Mesendoderm (in vitro differentiated cells): ENCODE results near the gene TGFBI.

Experiments used
- DNase-seq: peaks from one replicate; pipeline ENCODE4 v3.0.0; 2013
- H2AK5ac ChIP-seq: 2 replicates; pipeline ENCODE4 v1.6.1; 2013; ENCODE audit warnings: low read length, inconsistent platforms
- H2BK120ac ChIP-seq: 2 replicates; pipeline ENCODE4 v1.6.1; 2013; ENCODE audit warnings: low read depth, mild to moderate bottlenecking, low read length, moderate library complexity, mixed read lengths
- H2BK15ac ChIP-seq: replicated peaks from 2 replicates; pipeline ENCODE4 v1.6.1; 2013; ENCODE audit warnings: low read depth, mild to moderate bottlenecking, moderate library complexity
- H2BK5ac ChIP-seq: 2 replicates; pipeline ENCODE4 v1.6.1; 2013; ENCODE audit warnings: low read length, inconsistent platforms
- H3K18ac ChIP-seq: 2 replicates; pipeline ENCODE4 v1.6.1; 2013; ENCODE audit warnings: mild to moderate bottlenecking, low read length, mixed read lengths
- H3K23ac ChIP-seq: one replicate; pipeline ENCODE4 v1.6.1; 2013; ENCODE audit warnings: low read length
- H3K27ac ChIP-seq: 2 replicates; pipeline ENCODE4 v1.5.1; 2013; ENCODE audit warnings: low read depth, mild to moderate bottlenecking, inconsistent platforms, low read length, moderate library complexity
- H3K27me3 ChIP-seq: 2 replicates; pipeline ENCODE4 v1.6.1; 2013; ENCODE audit warnings: low read length, control low read depth, mild to moderate bottlenecking, inconsistent platforms; ENCODE audit not compliant: insufficient read depth, poor library complexity
- H3K36me3 ChIP-seq: 2 replicates; pipeline ENCODE4 v1.6.1; 2013; ENCODE audit warnings: low read length, inconsistent platforms; ENCODE audit not compliant: control insufficient read depth, insufficient read depth
- H3K4ac ChIP-seq: one replicate; pipeline ENCODE4 v1.6.1; 2013; ENCODE audit warnings: low read depth, mild to moderate bottlenecking, low read length, moderate library complexity
- H3K4me1 ChIP-seq: 2 replicates; pipeline ENCODE4 v1.6.1; 2013; ENCODE audit warnings: low read depth, low read length, inconsistent platforms; ENCODE audit not compliant: control insufficient read depth
- H3K4me2 ChIP-seq: 2 replicates; pipeline ENCODE4 v1.6.1; 2013; ENCODE audit warnings: low read length
- H3K4me3 ChIP-seq: 2 replicates; pipeline ENCODE4 v1.5.1; 2013; ENCODE audit warnings: mild to moderate bottlenecking, low read length
- H3K56ac ChIP-seq: one replicate; pipeline ENCODE4 v1.6.1; 2013; ENCODE audit warnings: low read length
- H3K79me1 ChIP-seq: 2 replicates; pipeline ENCODE4 v1.6.1; 2013; ENCODE audit warnings: low read length, inconsistent platforms
- H3K79me2 ChIP-seq: 2 replicates; pipeline ENCODE4 v1.6.1; 2013; ENCODE audit warnings: mild to moderate bottlenecking, low read length; ENCODE audit not compliant: control insufficient read depth, insufficient read depth
- H3K9ac ChIP-seq: 2 replicates; pipeline ENCODE4 v1.6.1; 2013; ENCODE audit warnings: low read length, inconsistent platforms
- H4K5ac ChIP-seq: one replicate; pipeline ENCODE4 v1.6.1; 2013; ENCODE audit warnings: low read length
- H4K8ac ChIP-seq: one replicate; pipeline ENCODE4 v1.6.1; 2013; ENCODE audit warnings: low read depth, mild to moderate bottlenecking, control low read depth, low read length, moderate library complexity
- WGBS: extraction: QIAGEN DNeasy Blood & Tissue Kit; methylation state at CpG from one replicate; pipeline ENCODE4 v1.1.7; 2013; ENCODE audit warnings: low lambda C conversion rate, missing lambda C conversion rate; ENCODE audit not compliant: insufficient coverage; ENCODE audit errors: extremely low coverage; 5-methylcytosine and 5-hydroxymethylcytosine counted together

Gene TGFBI

DNA sequence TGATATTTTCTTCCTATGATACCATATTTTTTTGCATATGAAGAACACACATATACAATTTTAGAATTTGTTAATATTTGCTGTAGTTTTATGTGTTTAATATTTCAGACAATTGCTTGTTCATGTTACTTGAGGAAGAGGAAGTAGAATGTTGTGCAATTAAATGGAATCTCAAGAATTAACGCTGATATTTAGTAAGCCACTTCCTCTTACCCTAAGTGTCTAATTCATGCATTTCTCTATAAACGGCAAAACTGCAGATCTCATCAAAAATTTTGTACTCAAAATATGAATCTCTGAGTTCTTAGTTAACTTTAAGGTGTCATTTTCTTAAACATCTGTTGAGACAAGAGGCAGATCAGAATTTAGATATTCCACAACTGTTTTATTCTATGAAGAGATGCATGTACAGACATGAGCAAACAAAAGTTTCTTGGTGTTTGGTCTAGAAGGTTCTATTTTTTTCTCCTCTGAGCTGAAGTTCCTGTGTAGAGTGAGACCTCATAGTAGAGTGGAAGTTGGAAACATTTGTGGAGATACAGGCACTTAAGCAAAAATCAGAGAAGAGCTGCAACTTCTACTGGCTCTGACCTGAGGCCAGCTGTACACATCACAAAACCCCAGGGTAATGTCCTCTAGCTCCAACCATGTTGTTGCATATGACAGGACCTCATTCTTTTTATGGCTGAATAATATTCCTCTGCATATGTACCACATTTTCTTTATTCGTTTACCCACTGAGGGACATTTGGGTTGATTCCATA, 16.6 kb upstream of the TGFBI start:
- H3K4me1 ChIP-seq = no peaks in the 10 kb centered on the region
- H3K27me3 ChIP-seq = no peaks in the 10 kb centered on the region
- H2BK120ac ChIP-seq = no peak overlapping the region
- H2AK5ac ChIP-seq = no peak overlapping the region
- no peak overlapping the region for H4K8ac ChIP-seq
- H3K4ac ChIP-seq = no peak overlapping the region
- H3K79me1 ChIP-seq = no peaks in the 10 kb centered on the region
- DNase-seq = no peak
- WGBS = no CpG with 5 or more reads among the region's 3 CpGs
- no peak overlapping the region for H2BK15ac ChIP-seq
- H3K36me3 ChIP-seq = no peaks in the 10 kb centered on the region
- no peaks in the 10 kb centered on the region for H3K79me2 ChIP-seq
- H3K18ac ChIP-seq = no peak overlapping the region
- no peak overlapping the region for H3K23ac ChIP-seq
- H3K4me2 ChIP-seq = no peak overlapping the region
- no peak overlapping the region for H4K5ac ChIP-seq
- H3K56ac ChIP-seq = no peak overlapping the region
- H3K9ac ChIP-seq = no peak overlapping the region
- no peak overlapping the region for H2BK5ac ChIP-seq
- no peak overlapping the region for H3K27ac ChIP-seq
- no peak overlapping the region for H3K4me3 ChIP-seq

DNA sequence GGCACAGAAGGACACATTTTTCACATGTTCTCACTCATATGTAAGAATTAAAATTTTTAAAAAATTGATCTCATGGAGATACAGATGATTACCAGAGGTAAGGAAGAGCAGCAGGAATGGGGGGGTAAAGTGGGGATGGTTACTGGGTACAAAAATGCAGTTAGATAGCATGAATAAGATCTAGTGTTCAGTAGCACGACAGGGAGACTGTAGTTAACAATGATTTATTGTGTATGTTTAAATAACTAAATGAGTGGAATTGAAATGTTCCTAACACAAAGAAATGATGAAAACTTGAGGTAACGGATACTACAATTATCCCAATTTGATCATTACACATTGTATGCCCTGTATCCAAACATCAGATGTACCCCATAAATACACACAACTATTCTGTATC, 15.2 kb upstream of the TGFBI start:
- Histone ChIP-seq H3K79me1 (no peaks in the 10 kb centered on the region), H3K23ac (no peak overlapping the region), H3K4me3 (no peak overlapping the region), H2AK5ac (no peak overlapping the region), H2BK15ac (no peak overlapping the region), H3K9ac (no peak overlapping the region), H3K36me3 (no peaks in the 10 kb centered on the region), H3K79me2 (no peaks in the 10 kb centered on the region), H4K5ac (no peak overlapping the region), H3K4me1 (no peaks in the 10 kb centered on the region), H2BK120ac (no peak overlapping the region), H3K56ac (no peak overlapping the region), H3K4ac (no peak overlapping the region), H3K27me3 (no peaks in the 10 kb centered on the region), H2BK5ac (no peak overlapping the region), H3K4me2 (no peak overlapping the region), H4K8ac (no peak overlapping the region), H3K27ac (no peak overlapping the region), H3K18ac (no peak overlapping the region)
- DNase-seq = no peak
- WGBS = no CpG with 5 or more reads among the region's 2 CpGs

DNA sequence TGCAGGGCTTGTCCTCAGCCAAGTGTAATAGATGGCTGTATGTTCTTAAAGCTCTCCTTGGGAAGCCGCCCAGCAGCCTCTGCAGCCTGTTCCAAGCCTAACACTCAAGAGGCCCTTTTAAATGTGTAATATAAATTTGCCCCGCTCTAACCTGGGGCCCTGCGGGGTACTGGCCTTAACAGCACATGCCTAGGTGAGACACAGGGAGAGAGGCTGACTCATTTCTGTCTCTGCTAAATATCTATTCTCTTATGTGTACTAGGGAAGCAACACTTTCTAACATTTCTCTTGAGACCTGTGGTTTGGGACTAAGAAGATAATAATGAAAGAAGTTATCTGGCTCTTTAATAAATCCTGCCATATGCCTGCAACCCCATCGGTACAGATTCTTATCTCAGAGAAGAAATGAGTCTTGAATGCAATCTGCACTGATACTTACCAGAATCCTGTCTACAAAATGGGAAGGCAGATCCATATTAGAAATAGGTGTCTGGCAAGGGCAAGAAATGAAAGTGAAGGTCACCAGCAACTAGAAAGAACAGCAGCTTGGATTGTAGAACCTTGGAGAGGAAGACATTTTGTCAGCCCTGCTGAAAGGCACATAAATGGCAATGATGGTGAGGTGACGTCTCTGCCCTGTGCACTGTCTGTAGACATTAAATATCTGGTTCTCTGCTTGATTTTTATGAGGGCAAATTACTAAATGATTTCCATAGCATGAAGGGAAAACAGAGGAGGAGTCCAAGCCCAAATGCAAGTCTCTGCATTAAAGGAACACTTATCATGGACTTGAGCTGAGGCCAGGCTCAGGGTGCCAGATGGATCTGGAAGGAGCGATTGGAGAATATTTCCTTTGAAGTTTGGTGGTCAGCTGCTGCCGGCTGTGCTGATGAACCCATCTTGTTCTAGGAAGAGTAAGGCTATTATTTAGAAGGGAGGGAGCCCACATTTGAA, 14.5 kb upstream of the TGFBI start:
- Histone ChIP-seq H3K4me3 (no peak overlapping the region), H3K79me2 (no peaks in the 10 kb centered on the region), H3K56ac (no peak overlapping the region), H4K8ac (no peak overlapping the region), H3K4me2 (no peak overlapping the region), H3K79me1 (no peaks in the 10 kb centered on the region), H3K27ac (no peak overlapping the region), H3K4ac (no peak overlapping the region), H3K9ac (no peak overlapping the region), H3K4me1 (no peaks in the 10 kb centered on the region), H3K18ac (no peak overlapping the region), H2AK5ac (no peak overlapping the region), H2BK120ac (no peak overlapping the region), H2BK5ac (no peak overlapping the region), H3K27me3 (no peaks in the 10 kb centered on the region), H3K23ac (no peak overlapping the region), H4K5ac (no peak overlapping the region), H2BK15ac (no peak overlapping the region), H3K36me3 (no peaks in the 10 kb centered on the region)
- DNase-seq = no peak
- no CpG with 5 or more reads among the region's 7 CpGs for WGBS

DNA sequence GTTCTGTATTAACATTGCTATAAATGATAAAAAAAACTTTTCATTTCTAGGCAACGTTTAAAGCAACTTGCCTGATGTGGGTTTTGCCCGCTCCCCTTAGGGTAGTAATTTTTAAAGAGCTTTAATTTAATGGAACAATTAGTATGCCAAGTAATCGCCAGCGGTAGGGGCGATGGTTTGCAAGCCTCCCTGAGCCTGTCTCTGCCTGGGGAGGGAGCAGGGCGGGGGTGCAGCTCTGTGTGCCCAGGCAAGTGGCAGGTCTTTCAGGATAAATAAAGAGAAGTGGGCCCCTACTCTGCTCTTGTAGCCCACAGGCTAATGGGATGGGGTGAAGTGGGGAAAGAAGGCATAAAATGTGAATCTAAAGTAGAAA, 13.8 kb upstream of the TGFBI start:
- no peak overlapping the region for H3K4me2 ChIP-seq
- H2AK5ac ChIP-seq = no peak overlapping the region
- no peak overlapping the region for H2BK5ac ChIP-seq
- no peak overlapping the region for H4K5ac ChIP-seq
- H2BK15ac ChIP-seq = no peak overlapping the region
- H3K4me1 ChIP-seq = no peaks in the 10 kb centered on the region
- H4K8ac ChIP-seq = no peak overlapping the region
- H2BK120ac ChIP-seq = no peak overlapping the region
- WGBS = no CpG with 5 or more reads among the region's 6 CpGs
- no peaks in the 10 kb centered on the region for H3K79me2 ChIP-seq
- H3K4me3 ChIP-seq = no peak overlapping the region
- H3K56ac ChIP-seq = no peak overlapping the region
- H3K36me3 ChIP-seq = no peaks in the 10 kb centered on the region
- H3K23ac ChIP-seq = no peak overlapping the region
- no peak for DNase-seq
- no peaks in the 10 kb centered on the region for H3K27me3 ChIP-seq
- no peaks in the 10 kb centered on the region for H3K79me1 ChIP-seq
- H3K18ac ChIP-seq = no peak overlapping the region
- no peak overlapping the region for H3K4ac ChIP-seq
- no peak overlapping the region for H3K27ac ChIP-seq
- H3K9ac ChIP-seq = no peak overlapping the region

DNA sequence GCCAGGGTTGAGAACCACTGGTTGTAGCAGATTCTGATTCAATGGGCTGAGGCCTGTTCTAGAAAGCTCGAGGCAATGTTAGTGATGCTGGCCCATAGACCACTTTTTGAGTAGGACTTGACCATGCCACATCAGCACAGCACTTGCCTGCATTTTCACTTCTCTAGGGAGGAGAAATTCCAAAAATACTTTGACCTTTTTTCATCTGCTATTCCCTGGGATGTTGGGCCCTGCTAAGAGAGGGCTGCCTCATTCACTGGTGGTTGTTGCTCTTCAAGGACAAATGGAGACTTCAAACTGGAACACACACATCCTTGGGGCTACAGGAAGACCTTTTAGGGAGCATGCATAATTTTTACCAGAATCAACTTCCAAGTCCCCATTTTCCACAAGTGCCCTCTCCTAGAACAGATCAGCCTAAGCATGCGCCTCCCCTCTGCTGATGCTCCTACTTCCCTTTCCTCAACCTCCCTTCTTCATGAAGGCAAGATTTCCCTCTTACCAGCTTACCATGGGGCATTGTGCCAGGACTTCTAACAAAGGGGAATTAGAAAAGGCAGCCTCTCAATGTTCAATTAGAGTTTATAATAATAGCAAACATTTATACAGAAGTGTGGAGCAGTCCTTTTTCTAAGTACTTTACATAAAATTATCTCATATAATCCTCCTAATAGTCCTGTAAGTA, 12.7 kb upstream of the TGFBI start:
- Histone ChIP-seq H2BK5ac (no peak overlapping the region), H3K4me2 (no peak overlapping the region), H2BK120ac (no peak overlapping the region), H3K79me2 (no peaks in the 10 kb centered on the region), H3K4me3 (no peak overlapping the region), H4K8ac (no peak overlapping the region), H4K5ac (no peak overlapping the region), H3K79me1 (no peaks in the 10 kb centered on the region), H3K36me3 (no peaks in the 10 kb centered on the region), H2AK5ac (no peak overlapping the region), H3K18ac (no peak overlapping the region), H3K56ac (no peak overlapping the region), H3K27me3 (no peaks in the 10 kb centered on the region), H3K4me1 (no peaks in the 10 kb centered on the region), H2BK15ac (no peak overlapping the region), H3K4ac (no peak overlapping the region), H3K9ac (no peak overlapping the region), H3K27ac (no peak overlapping the region), H3K23ac (no peak overlapping the region)
- no peak for DNase-seq
- no CpG with 5 or more reads among the region's 2 CpGs for WGBS
